Thyroid gland (tissue), 4 donors: ENCODE data around the gene KRT40.

Experiments
- POLR2A ChIP-seq, 2 donors: fragments of 450-650 bp; IDR thresholded peaks; one replicate each; pipeline ENCODE4 v1.6.1; 2017; ENCODE audit warnings: antibody characterized with exemption in 2 of 2, mild to moderate bottlenecking in 2 of 2, moderate library complexity in 1 of 2
- TF ChIP-seq, protein P1 (sequence below), 6 experiments: fragments of 200-600 bp in 3 of 6; fragments of 450-650 bp in 3 of 6; sonication (generic) in 3 of 6; IDR thresholded peaks; one replicate each; pipeline ENCODE4 v1.5.1; 2016 to 2019; ENCODE audit warnings: antibody characterized with exemption in 6 of 6, mild to moderate bottlenecking in 2 of 6, inconsistent platforms in 1 of 6, moderate library complexity in 1 of 6

DNA sequence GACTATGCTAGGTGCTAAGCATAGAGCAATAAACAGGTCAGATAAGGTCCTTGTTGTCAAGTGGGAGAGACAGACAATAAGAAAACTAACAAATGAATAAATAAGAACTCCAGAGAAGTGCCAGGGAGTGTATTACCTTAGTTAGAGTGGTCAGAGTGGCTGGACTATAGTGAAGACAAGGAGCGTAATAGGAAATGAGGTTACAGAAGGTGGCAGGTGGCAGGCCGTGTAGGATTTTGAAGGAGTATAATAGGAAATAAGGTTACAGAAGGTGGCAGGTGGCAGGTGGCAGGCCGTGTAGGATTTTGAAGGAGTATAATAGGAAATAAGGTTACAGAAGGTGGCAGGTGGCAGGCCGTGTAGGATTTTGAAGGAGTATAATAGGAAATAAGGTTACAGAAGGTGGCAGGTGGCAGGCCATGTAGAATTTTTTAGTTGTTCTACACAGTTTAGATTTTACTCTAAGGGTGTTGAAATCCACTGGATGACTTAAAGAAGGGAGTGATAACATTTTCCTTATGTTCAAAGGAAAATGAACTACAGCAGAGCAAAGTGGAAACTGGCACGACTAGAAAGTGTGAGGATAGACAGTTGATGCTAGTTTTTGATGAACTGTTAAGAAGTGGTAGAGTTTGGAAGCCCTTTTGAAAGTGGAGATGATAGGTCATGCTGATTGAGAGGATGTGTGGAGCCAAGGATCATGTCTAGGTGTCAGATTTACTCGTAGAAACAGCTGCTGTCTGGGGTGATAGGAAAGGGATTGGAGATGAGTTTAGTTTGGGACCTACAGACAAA is 28.4 kb upstream of the KRT40 start:
- TF ChIP-seq, protein P1, sequence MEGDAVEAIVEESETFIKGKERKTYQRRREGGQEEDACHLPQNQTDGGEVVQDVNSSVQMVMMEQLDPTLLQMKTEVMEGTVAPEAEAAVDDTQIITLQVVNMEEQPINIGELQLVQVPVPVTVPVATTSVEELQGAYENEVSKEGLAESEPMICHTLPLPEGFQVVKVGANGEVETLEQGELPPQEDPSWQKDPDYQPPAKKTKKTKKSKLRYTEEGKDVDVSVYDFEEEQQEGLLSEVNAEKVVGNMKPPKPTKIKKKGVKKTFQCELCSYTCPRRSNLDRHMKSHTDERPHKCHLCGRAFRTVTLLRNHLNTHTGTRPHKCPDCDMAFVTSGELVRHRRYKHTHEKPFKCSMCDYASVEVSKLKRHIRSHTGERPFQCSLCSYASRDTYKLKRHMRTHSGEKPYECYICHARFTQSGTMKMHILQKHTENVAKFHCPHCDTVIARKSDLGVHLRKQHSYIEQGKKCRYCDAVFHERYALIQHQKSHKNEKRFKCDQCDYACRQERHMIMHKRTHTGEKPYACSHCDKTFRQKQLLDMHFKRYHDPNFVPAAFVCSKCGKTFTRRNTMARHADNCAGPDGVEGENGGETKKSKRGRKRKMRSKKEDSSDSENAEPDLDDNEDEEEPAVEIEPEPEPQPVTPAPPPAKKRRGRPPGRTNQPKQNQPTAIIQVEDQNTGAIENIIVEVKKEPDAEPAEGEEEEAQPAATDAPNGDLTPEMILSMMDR (IDR thresholded peaks at IDR 0.05), result no peak
- TF ChIP-seq POLR2A (IDR thresholded peaks at IDR 0.05), result no peak
